Stimulated activated CD8-positive, alpha-beta memory T cell treated with anti-CD3 and anti-CD28 coated beads, Interleukin-12 subunit alpha, Interleukin-12 subunit beta, amount 100 ng/mL, for 24 hours (primary cell): ENCODE data around the gene VRTN.
"Not testable (repeated sequence)": the region's sequence is repeated elsewhere in the genome, so short reads cannot be mapped to it uniquely, and the experiment has no call there.

Experiments used
- DNase-seq: peaks from one replicate; pipeline ENCODE4 v3.0.0-alpha.2; 2020; ENCODE audit errors: extremely low read depth

VRTN gene

DNA sequence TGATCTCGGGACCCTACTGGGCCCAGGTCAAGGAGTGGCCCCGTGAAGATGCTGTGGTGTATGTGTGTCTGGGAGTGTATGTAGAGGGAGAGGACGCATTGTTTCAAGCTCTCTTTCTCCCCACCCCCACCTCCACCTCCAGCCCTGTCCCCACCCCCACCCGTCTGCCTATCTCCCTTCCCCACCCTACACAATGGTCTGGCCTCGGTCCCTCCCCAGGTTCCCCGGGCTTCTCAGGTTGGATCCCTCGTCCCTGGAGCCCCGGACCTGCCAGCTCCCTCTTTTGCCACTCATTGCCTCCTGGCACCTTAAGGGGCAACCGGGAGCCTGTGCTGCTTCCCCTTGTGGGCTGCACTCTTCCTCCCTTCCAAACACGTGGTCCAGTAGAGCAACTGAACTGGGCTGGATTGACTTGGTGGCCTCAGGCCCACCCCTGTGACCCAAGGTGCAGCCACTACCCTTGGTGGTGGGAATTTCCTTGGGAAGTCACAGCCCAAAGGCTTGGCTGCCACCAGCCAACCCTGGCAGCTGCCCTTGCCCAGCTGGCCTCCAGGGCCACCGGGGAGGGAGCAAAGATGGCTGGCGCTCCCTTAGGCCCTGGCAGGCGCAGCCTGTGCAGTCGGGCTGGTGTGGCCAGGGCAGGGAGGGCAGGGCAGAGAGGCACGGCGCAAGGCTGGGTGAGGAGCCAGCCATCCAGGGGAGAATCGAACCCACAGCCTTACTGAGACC is 628 bp downstream of the VRTN start:
- DNase-seq, result no peak

DNA sequence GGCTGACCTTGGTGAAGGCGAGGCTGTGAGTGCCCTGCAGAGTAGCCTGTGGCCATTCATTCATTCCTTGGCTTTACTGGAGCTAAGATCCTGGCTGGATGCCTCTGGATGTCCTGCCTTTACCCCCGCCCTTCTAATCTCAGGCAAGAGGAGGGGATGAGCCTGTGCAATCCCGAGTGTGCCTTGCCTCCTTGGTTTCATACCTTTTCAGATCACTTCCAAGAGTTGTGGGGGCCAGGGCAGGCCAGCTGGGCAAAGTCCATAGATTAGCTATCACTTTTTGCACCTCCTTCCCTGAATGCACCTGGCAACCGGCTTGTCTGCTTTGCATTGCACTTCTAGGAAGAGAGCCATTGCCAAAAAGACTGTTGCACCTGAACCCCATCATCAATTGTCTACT is 1.5 kb downstream of the VRTN start:
- DNase-seq, result no peak

DNA sequence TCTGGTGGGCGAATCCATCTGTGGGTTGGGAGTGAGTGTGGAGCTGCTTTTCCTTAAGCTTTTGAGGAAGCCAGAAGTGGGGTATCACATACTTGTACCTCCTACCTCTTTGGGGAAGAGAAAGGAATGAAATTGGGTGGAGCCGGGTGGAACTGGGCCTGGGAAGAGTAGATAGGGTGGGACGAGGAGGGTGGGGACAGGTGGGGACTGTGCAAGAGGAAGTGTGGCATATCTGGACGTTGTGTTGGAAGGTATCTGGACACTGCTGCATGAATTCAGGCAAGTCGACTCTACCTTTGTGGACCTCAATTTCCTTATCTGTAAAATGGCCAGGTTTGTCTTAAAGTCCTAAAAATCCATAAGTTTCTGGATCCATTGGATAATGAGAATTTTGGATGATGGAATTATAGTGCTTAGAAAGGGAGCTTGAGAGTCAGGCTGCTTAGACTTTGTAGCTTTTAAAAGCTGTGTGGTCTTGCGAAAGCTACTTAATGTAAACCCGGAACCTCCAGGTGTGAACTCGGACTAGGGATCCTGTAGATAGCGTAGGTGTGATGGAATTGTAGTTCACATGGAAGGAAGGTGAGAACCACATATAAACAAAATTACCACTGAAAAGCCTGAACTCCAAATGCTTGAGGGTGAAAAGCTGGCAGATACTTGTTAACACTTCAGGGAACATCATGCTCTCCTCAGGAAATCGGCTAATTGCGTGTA is 2.1 kb downstream of the VRTN start:
- DNase-seq, result no peak

DNA sequence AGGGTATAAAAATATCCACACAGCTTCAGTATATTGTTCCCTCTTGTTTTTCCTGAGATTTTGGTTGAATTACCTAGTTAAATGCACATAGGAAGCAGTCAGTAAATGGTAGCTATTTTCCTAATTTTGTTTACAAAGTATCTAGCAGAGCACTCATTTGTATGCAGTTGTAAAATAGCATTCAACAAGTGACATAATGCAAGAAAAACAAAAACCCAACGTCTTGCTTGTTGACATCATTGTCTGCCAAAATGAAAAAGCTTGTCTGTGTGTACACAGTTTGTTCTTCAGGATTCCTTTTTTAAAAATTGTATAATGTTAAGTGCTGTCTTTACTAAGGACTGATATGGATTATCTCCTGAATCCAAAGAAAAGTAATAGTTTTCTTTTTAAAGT is 2.7 kb downstream of the VRTN start:
- no peak for DNase-seq

DNA sequence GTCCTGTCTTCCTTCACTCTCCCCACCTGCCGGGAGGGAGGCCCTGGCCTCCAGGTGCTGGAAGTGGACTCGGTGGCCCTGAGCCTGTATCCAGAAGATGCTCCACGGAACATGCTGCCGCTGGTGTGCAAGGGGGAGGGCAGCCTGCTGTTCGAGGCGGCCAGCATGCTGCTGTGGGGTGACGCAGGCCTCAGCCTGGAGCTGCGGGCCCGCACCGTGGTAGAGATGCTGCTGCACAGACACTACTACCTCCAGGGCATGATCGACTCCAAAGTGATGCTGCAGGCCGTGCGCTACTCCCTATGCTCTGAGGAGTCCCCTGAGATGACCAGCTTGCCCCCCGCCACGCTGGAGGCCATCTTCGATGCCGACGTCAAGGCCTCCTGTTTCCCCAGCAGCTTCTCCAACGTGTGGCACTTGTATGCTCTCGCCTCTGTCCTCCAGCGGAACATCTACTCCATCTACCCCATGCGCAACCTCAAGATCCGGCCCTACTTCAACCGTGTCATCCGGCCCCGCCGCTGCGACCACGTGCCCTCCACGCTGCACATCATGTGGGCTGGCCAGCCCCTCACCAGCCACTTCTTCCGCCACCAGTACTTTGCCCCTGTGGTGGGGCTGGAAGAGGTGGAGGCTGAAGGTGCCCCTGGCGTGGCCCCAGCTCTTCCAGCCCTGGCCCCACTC is 8.8 kb downstream of the VRTN start:
- DNase-seq, result no peak

DNA sequence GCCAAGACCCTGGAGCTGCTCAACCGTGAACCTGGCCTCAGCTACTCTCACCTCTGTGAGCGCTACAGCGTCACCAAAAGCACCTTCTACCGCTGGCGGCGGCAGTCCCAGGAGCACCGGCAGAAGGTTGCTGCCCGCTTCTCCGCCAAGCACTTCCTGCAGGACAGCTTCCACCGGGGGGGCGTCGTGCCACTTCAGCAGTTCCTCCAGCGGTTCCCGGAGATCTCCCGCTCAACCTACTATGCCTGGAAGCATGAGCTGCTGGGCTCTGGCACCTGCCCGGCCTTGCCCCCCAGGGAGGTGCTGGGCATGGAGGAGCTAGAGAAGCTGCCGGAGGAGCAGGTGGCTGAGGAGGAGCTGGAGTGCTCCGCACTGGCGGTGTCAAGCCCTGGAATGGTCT is 9.3 kb downstream of the VRTN start:
- no peak for DNase-seq

DNA sequence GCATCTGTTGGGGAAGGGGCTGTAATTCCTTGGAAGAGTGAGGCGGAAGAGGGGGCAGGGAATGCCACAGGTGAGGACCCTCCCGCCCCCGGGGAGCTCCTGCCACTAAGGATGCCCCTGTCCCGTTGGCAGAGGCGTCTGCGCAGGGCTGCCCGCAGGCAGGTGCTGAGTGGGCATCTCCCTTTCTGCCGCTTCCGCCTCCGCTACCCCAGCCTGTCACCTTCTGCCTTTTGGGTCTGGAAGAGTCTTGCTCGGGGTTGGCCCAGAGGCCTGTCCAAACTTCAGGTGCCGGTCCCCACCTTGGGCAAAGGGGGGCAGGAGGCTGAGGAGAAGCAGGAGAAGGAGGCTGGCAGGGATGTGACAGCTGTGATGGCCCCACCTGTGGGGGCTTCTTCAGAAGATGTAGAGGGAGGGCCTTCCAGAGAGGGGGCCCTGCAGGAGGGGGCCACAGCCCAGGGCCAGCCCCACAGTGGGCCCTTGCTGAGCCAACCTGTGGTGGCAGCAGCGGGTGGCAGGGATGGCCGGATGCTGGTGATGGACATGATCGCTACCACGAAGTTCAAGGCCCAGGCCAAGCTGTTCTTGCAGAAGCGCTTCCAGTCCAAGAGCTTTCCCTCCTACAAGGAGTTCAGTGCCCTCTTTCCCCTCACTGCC is 10.0 kb downstream of the VRTN start:
- DNase-seq, result no peak

DNA sequence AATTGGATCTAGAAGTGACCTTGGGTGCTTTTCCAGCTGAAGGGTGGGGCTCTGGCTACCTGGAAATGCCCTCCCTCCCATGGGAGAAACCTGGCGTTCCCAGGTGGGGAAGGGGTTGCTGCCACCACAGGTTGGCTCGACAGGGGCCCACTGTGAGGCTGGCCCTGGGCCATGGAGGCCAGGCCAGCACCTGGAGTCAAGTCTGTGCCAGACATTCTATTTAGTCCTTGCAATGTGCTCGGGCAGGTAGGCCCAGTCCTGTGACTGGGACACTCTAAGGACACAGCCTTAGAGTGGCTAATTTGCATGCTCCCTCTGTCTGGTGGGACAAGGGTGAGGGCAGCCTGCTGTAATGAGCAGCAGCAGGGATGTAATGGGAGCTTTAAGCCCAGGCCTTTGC is 11.9 kb downstream of the VRTN start:
- no peak for DNase-seq

DNA sequence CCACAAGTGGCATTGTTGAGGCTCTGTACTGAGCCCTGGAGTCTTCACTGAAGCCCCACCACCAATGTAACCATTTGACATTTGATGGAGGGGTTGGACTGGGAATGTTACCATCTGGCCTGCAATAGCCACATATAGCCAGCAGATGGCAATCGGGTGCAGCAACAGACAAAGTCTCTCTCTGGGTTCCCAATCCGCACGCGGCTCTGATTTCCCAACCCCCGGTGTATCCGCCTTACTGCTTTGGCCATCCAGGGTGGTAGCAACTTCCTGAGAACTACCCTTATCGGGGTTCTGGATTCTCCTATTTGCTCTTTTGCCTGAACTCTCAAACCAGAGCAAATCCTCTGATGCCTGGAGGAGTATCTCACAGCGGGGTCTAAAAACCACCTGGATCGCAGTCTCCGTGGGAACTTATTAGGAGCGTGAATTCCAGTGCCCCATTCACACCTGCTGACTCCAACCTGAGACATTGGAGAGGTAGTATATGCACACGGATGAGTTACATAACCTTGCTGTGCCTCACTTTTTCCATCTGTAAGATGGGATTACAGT is 14.2 kb downstream of the VRTN start:
- peak; percentile 31 for DNase-seq

DNA sequence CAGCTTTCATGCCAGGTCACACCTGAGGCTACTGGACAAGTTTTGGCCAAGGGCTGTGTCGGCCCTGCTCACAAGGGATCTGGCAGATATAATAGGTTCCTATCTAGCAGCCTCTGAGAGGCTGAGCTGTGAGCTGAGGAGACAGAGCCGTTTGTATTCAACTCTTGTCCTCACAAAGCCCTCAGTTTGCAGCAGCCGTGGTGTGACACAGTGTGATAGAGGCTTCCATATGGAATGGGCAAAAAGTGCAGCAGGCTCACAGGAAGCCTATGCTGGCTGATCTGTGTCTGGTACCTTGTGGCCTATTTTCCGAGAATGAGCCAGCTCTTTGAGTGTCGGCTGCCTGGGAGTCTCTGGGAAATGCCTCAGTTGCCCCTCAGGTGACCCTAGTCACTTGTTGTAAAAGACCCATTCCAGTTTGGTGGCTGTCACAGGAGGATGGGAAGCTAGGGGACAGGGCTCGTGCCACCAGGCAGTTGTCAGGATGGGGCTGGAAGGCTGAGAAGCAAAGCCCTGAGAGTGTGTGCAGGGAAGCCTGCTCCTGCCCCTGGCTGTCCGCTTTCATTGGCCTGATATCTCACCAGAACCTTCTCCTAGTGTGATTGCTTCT is 16.1 kb downstream of the VRTN start:
- no peak for DNase-seq

DNA sequence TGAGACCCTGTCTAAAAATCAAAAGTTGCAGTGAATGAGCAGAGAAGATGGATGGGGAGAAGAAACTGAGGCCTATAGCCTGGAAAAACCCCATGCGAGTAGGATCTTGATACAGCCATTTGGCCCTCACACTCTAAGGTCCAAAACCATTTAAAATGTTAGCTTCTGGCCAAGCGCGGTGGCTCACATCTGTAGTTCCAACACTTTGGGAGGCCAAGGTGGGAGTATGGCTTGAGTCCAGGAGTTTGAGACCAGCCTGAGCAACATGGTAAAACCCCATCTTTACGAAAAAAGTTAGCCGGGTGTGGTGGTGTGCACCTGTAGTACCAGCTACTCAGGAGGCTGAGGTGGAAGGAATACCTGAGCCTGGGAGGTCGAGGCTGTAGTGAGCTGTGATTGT is 19.8 kb downstream of the VRTN start:
- no peak for DNase-seq

DNA sequence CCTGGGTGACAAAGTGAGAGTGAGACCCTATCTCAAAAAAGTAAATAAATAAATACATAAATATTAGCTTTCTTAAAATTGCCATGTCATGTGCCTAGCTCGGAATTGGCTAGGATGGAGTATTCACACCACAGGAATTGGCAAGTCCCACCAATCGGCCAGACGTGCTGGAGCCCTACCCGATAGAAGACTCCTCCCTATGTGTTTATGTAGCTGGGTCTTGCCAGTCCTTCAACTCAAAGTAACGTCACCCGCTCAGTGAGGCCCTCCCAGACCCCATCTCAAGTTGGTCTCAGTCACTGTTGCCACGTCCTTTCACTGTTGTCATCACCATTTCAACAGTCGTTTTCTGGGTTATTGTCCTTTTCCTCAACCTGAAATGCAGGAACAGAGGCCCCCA is 20.2 kb downstream of the VRTN start:
- no peak for DNase-seq

DNA sequence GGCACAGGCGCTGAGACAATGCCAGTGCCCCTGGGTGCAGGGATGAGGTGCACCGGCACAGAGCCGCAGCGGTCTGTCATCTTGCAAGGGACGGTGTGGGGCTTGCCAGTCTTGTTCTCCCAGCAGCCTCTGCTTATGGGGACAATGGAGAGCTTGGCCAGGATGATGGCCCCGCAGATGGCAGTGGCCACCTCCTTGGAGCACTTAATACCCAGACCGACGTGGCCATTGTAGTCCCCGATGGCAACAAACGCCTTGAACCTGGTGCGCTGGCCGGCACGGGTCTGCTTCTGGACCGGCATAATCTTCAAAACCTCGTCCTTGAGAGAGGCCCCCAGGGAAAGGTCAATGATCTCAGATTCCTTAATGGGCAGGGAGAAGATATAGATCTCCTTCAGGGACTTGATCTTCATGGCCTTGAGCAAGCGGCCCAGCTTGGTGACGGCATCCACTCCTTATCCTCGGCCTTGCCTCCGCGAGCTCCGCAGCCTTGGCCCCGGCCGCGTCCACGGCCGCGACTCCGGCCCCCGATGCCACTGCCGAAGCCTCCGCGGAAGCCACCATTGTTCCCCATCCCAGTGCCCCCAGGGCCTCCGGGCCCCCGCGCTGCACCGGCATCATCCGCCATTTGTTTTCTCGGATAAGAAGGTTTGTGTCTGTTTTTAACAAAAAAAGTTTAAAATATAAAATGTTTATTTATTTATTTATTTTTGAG is 29.9 kb downstream of the VRTN start:
- DNase-seq, result no peak

DNA sequence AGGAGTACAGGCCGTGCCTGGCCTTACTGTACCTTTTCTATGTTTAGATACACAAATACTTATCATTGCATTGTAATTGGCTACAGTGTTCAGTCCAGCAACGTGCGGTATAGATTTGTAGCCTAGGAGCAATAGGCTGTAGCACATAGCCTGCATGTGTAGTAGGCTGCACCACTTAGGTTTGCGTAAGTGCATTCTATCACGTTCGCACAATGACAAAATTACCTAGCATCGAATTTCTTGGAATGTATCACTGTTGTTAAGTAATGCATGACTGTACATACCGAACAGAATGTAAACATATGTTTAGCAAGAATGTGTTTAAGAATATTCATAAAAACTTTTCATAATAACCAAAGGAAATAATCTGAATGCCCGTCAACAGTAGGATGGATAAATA is 31.9 kb downstream of the VRTN start:
- no peak for DNase-seq

DNA sequence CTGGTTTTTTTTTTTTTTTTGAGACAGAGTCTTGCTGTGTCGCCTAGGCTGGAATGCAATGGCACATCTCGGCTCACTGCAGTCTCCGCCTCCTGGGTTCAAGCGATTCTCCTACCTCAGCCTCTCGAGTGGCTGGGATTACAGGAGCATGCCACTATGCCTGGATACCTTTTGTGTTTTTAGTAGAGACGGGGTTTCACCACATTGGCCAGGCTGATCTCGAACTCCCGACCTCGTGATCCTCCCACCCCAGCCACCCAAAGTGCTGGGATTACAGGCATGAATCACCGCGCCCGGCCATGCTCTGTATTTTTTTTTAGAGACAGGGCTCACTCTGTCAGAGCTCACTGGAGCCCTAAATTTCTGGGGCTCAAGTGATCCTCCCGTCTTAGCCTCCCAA is 32.6 kb downstream of the VRTN start:
- no peak for DNase-seq

DNA sequence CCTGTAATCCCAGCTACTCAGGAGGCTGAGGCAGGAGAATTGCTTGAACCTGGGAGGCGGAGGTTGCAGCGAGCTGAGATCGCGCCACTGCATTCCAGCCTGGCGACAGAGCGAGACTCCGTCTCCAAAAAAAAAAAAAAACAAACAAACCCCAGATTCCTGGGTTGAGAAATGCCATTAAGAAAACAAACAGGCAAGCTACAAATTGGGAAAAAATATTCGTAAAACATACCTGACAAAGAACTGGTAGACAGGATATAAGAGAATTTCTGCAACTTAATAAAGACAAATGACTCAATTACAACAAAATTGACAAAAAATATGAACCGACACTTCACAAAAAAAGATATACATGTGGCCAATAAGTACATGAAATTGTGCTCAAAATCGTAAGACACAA is 33.3 kb downstream of the VRTN start:
- not testable (repeated sequence) for DNase-seq

DNA sequence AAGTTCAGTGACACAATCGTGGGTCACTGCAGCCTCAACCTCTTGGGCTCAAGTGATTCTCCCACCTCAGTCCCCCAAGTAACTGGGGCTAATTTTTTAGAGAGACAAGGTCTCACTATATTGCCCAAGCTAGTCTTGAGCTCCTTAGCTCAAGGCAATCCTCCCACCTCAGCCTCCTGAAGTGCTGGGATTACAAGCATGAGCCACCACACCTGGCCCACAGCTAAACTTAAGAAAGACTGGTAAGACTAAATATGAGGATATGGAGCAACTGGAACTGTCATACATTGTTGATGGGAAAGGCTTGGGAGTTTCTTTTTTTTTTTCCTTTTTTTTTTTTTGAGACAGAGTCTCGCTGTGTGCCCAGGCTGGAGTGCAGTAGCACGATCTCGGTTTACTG is 34.0 kb downstream of the VRTN start:
- DNase-seq, result no peak

DNA sequence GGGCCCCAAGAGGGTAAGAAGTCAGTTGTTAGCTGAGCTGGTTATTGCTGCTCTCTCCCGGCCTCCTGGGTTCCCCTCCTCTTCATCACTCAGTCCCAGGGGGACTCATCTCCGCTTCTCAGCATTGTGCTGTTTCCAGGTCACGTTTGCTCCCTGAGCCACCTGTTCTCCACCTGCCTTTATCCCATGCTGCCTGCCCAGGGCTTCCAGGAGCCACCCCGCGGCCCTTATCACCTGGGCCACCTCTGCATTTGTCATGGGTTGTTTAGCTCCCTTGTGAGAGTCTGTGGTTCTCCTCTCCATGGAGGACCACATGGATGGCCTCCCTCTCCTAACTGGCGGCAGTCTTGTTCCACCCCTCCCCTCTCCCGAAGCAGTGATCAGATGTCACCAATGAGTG is 41.7 kb downstream of the VRTN start:
- no peak for DNase-seq

DNA sequence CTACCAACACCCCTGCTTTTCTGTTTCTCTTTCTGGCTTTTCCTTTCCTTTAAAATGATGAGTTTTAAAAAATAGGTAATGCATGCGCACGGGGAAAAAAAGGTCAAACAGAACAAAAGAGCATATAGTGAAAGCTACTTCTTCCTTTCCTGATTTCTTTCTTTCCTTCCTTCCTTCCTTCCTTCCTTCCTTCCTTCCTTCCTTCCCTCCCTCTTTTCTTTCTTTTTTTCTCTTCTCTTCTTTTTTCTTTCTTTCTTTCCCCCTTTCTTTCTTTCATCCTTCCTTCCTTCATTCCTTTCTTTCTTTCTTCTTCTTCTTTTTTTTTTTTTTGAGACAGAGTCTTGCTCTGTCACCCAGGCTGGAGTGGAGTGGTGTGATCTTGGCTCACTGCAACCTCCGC is 42.2 kb downstream of the VRTN start:
- not testable (repeated sequence) for DNase-seq

DNA sequence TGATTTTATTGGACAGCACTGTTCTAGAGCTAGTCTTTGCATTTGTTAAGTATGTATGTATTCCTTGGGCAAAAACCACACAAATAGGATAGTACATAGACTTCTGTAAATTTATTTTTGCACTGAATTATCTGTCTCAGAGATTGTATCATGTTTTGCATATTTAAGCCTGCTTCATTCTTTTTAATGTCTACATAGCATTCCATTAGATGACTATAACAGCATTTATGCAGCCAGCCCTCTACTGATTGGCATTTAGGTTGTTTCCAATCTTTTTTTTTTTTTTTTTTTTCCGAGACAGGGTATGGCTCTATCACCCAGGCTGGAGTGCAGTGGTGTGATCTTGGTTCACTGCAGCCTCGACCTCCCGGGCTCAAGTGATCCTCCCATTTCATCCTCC is 43.2 kb downstream of the VRTN start:
- DNase-seq, result no peak
